GM23338 (cell line): ENCODE results near the gene NRF1.

ENCODE experiments used
- JUNB ChIP-seq: IDR thresholded peaks from one replicate; pipeline ENCODE4 v1.6.1; 2016; ENCODE audit warnings: antibody characterized with exemption; ENCODE audit not compliant: unreplicated experiment
- POLR2AphosphoS5 ChIP-seq: IDR thresholded peaks from 2 replicates; pipeline ENCODE4 v1.6.1; 2016; ENCODE audit warnings: antibody characterized with exemption, low read depth
- TF ChIP-seq, protein P1 (sequence below): IDR thresholded peaks from one replicate; pipeline ENCODE4 v1.6.1; 2018; ENCODE audit warnings: antibody characterized with exemption; ENCODE audit not compliant: unreplicated experiment
- TF ChIP-seq, protein P2 (sequence below), 2 experiments: fragments of 200-600 bp in 1 of 2; sonication (generic) in 1 of 2; conservative IDR thresholded peaks; 2 replicates each; pipeline versions ENCODE4 v1.5.1 to v1.6.1; 2016 to 2017; ENCODE audit warnings: antibody characterized with exemption in 2 of 2, low read depth in 2 of 2, mild to moderate bottlenecking in 2 of 2, moderate library complexity in 1 of 2
- TF ChIP-seq, protein P3 (sequence below): IDR thresholded peaks from 2 replicates; pipeline ENCODE4 v1.6.1; 2016; ENCODE audit warnings: antibody characterized with exemption

DNA sequence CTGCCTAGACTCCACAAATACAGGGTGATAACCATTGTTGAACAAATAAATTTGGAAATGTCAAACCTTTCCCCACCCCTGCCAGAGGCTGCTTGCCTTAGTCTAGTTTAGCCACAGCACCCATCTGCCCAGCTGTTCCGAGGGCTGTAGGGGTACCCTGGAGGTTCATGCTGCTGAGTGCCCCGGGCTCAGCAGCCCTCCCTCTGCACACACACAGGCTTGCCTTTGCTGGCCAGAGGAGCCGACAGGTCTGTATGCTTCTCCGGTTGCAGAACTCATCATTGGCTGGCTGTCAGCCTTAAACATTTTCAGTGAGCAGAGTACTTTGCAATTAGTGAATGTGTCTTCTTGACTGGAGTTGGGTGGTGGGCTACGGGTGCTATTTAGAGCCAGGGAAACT is 122.9 kb downstream of the NRF1 start:
- TF ChIP-seq, protein P1, sequence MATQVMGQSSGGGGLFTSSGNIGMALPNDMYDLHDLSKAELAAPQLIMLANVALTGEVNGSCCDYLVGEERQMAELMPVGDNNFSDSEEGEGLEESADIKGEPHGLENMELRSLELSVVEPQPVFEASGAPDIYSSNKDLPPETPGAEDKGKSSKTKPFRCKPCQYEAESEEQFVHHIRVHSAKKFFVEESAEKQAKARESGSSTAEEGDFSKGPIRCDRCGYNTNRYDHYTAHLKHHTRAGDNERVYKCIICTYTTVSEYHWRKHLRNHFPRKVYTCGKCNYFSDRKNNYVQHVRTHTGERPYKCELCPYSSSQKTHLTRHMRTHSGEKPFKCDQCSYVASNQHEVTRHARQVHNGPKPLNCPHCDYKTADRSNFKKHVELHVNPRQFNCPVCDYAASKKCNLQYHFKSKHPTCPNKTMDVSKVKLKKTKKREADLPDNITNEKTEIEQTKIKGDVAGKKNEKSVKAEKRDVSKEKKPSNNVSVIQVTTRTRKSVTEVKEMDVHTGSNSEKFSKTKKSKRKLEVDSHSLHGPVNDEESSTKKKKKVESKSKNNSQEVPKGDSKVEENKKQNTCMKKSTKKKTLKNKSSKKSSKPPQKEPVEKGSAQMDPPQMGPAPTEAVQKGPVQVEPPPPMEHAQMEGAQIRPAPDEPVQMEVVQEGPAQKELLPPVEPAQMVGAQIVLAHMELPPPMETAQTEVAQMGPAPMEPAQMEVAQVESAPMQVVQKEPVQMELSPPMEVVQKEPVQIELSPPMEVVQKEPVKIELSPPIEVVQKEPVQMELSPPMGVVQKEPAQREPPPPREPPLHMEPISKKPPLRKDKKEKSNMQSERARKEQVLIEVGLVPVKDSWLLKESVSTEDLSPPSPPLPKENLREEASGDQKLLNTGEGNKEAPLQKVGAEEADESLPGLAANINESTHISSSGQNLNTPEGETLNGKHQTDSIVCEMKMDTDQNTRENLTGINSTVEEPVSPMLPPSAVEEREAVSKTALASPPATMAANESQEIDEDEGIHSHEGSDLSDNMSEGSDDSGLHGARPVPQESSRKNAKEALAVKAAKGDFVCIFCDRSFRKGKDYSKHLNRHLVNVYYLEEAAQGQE = no peak
- no peak for TF ChIP-seq JUNB
- TF ChIP-seq, protein P2, sequence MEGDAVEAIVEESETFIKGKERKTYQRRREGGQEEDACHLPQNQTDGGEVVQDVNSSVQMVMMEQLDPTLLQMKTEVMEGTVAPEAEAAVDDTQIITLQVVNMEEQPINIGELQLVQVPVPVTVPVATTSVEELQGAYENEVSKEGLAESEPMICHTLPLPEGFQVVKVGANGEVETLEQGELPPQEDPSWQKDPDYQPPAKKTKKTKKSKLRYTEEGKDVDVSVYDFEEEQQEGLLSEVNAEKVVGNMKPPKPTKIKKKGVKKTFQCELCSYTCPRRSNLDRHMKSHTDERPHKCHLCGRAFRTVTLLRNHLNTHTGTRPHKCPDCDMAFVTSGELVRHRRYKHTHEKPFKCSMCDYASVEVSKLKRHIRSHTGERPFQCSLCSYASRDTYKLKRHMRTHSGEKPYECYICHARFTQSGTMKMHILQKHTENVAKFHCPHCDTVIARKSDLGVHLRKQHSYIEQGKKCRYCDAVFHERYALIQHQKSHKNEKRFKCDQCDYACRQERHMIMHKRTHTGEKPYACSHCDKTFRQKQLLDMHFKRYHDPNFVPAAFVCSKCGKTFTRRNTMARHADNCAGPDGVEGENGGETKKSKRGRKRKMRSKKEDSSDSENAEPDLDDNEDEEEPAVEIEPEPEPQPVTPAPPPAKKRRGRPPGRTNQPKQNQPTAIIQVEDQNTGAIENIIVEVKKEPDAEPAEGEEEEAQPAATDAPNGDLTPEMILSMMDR (conservative IDR thresholded peaks at IDR 0.05; ENCODE audit: low read depth in 2 of 2) = no peak
- TF ChIP-seq POLR2AphosphoS5 = no peak
- TF ChIP-seq, protein P3, sequence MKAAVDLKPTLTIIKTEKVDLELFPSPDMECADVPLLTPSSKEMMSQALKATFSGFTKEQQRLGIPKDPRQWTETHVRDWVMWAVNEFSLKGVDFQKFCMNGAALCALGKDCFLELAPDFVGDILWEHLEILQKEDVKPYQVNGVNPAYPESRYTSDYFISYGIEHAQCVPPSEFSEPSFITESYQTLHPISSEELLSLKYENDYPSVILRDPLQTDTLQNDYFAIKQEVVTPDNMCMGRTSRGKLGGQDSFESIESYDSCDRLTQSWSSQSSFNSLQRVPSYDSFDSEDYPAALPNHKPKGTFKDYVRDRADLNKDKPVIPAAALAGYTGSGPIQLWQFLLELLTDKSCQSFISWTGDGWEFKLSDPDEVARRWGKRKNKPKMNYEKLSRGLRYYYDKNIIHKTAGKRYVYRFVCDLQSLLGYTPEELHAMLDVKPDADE = no peak
